Panc1 (cell line): ENCODE results near the gene UTF1. TPM values are rescaled to one million over a fixed set of nuclear protein-coding genes. Genes with fewer than 3 reads are reported as not detected.

Experiments used
- ATAC-seq: fragments of 200-7000 bp; cut with Tn5 transposase; 2 replicates; pipeline ENCODE4 v1.9.1; 2020; ENCODE audit warnings: mild to moderate bottlenecking, moderate library complexity
- BruUV-seq: library from RNA; stranded (reverse); fragments of 400-500 nt; replicated peaks from 2 replicates; lab custom pipeline; 2021; lab: Mats Ljungman, UMichigan
- CTCF ChIA-PET: fragments of 300-600 bp; sonication (Branson Sonifier 250); formaldehyde crosslinking; loops from one replicate; lab custom pipeline; 2022; ENCODE audit warnings: antibody characterized with exemption; lab: Charles Lee
- POLR2A ChIA-PET: fragments of 300-600 bp; sonication (Branson Sonifier 250); formaldehyde crosslinking; loops from one replicate; lab custom pipeline; 2022; ENCODE audit warnings: antibody characterized with exemption; lab: Charles Lee
- DNase-seq: peaks from one replicate; pipeline ENCODE4 v3.0.0-alpha.2; 2010; ENCODE audit warnings: low read depth, low spot score
- H3K27ac ChIP-seq: 2 replicates; pipeline ENCODE4 v1.5.1; 2011; ENCODE audit warnings: mild to moderate bottlenecking, low read length, inconsistent platforms
- H3K27me3 ChIP-seq: fragments of 200-500 bp; sonication (Bioruptor generic); 2 replicates; pipeline ENCODE4 v1.6.0; 2014; ENCODE audit warnings: low read length, inconsistent platforms; ENCODE audit not compliant: control insufficient read depth, insufficient read depth
- H3K36me3 ChIP-seq: fragments of 200-500 bp; sonication (Bioruptor generic); 2 replicates; pipeline ENCODE4 v1.5.1; 2014; ENCODE audit warnings: inconsistent platforms, mild to moderate bottlenecking, low read length, moderate library complexity; ENCODE audit not compliant: control insufficient read depth, insufficient read depth
- H3K4me1 ChIP-seq: 2 replicates; pipeline ENCODE4 v1.5.1; 2011; ENCODE audit warnings: inconsistent platforms, mild to moderate bottlenecking, low read length, moderate library complexity; ENCODE audit not compliant: control insufficient read depth, insufficient read depth
- H3K4me3 ChIP-seq, 2 experiments: 2 replicates each; pipeline ENCODE4 v1.5.1; 2011 to 2012; ENCODE audit warnings: low read depth in 2 of 2, low read length in 2 of 2, mild to moderate bottlenecking in 2 of 2, inconsistent platforms in 1 of 2, moderate library complexity in 1 of 2
- H3K9me3 ChIP-seq: fragments of 200-500 bp; sonication (Bioruptor generic); 2 replicates; pipeline ENCODE4 v1.5.1; 2014; ENCODE audit warnings: low read depth, mild to moderate bottlenecking, inconsistent platforms, low read length, moderate library complexity; ENCODE audit not compliant: control insufficient read depth, insufficient read depth
- CTCF ChIP-seq: fragments of 450-650 bp; IDR thresholded peaks from 2 replicates; pipeline ENCODE4 v1.5.1; 2017; ENCODE audit warnings: mild to moderate bottlenecking
- POLR2AphosphoS5 ChIP-seq: IDR thresholded peaks from 2 replicates; pipeline ENCODE4 v1.6.1; 2012; ENCODE audit warnings: mild to moderate bottlenecking, low read depth, low read length, moderate library complexity
- REST ChIP-seq, 2 experiments: IDR thresholded peaks; 2 replicates each; pipeline ENCODE4 v1.6.1; 2011 to 2012; ENCODE audit warnings: low read depth in 2 of 2, control low read depth in 1 of 2, low read length in 1 of 2, mild to moderate bottlenecking in 1 of 2, moderate library complexity in 1 of 2; ENCODE audit not compliant: insufficient read depth in 1 of 2
- SIN3A ChIP-seq: IDR thresholded peaks from 2 replicates; pipeline ENCODE4 v1.6.1; 2012; ENCODE audit warnings: low read depth, mild to moderate bottlenecking, low read length, moderate library complexity, borderline replicate concordance; ENCODE audit not compliant: insufficient read depth
- TCF7L2 ChIP-seq: IDR thresholded peaks from 2 replicates; pipeline ENCODE4 v1.6.1; 2011; ENCODE audit warnings: mild to moderate bottlenecking, low read depth, low read length, inconsistent platforms
- in situ Hi-C: cut with HindIII; loops from 2 replicates; pipeline ENCODE4 v1.10.0; 2016; ENCODE audit warnings: low sequenced_read_pairs, low pct_unique_long_range_greater_than_20kb
- intact Hi-C: fragments of 100-400 bp; cut with micrococcal nuclease; formaldehyde crosslinking; loops from one replicate; pipeline ENCODE4 v1.10.0; 2022; ENCODE audit not compliant: unreplicated experiment
- total RNA-seq: library from RNA; stranded (reverse); gene quantifications from one replicate; pipeline ENCODE4 v1.2.1, GENCODE V29; 2021; ENCODE audit not compliant: unreplicated experiment

UTF1 gene
- total RNA-seq, 1 experiment from 2014 or later: not detected

- intact Hi-C loops (no loop called here), in situ Hi-C loops (no loop called here)
- H3K4me1 ChIP-seq: no peaks in the 10 kb centered on the region
- TF ChIP-seq REST (IDR thresholded peaks at IDR 0.05; ENCODE audit: insufficient read depth in 1 of 2, low read depth in 2 of 2, low read length in 1 of 2) (no peak), CTCF (no peak), POLR2AphosphoS5 (no peak)
- POLR2A ChIA-PET: no interaction called here
- CTCF ChIA-PET: no interaction called here
- no peaks in the 10 kb centered on the region for H3K36me3 ChIP-seq
- DNase-seq (no peak), ATAC-seq (no peak)
- H3K27me3 ChIP-seq: no peaks in the 10 kb centered on the region
- H3K4me3 ChIP-seq: no peak overlapping the region
- peaks cover 3% of the 10 kb centered on the region; the same call in 1 of the 2 replicates for H3K9me3 ChIP-seq
- BruUV-seq: no TSS peak
- H3K27ac ChIP-seq: no peak overlapping the region
Measured at GRCh38 chr10:133182190-133182589, 47.8 kb upstream of the UTF1 start.

- ChIA-PET CTCF (no interaction called here), POLR2A (no interaction called here)
- H3K9me3 ChIP-seq: no peaks in the 10 kb centered on the region
- intact Hi-C loops (no loop called here), in situ Hi-C loops (no loop called here)
- DNase-seq (no peak), ATAC-seq (no peak)
- no peaks in the 10 kb centered on the region for H3K27me3 ChIP-seq
- no peaks in the 10 kb centered on the region for H3K4me1 ChIP-seq
- no peak overlapping the region for H3K27ac ChIP-seq
- TF ChIP-seq CTCF: no peak
- TF ChIP-seq POLR2AphosphoS5: no peak
- TF ChIP-seq SIN3A: no peak
- TF ChIP-seq TCF7L2: no peak
- no peak for TF ChIP-seq REST (IDR thresholded peaks at IDR 0.05; ENCODE audit: insufficient read depth in 1 of 2, low read depth in 2 of 2, low read length in 1 of 2)
- BruUV-seq: no TSS peak
- H3K4me3 ChIP-seq: no peak overlapping the region
- H3K36me3 ChIP-seq: no peaks in the 10 kb centered on the region
Measured at GRCh38 chr10:133182791-133183645, 47.0 kb upstream of the UTF1 start.
